GM12865 (cell line): ENCODE measurements around the gene CLEC18B.
A peak's percentile ranks its signal among the peaks of the same experiment; 100 is the strongest.
"Not testable (repeated sequence)": the region's sequence is repeated elsewhere in the genome, so short reads cannot be mapped to it uniquely, and the experiment has no call there.

Experiments
- DNase-seq: peaks from one replicate; pipeline ENCODE4 v3.0.0; 2010; ENCODE audit warnings: low read depth
- H3K4me3 ChIP-seq: 2 replicates; pipeline ENCODE4 v1.5.1; 2011; ENCODE audit warnings: mild to moderate bottlenecking, low read depth, low read length, control low read depth
- CTCF ChIP-seq: IDR thresholded peaks from 2 replicates; pipeline ENCODE4 v1.5.1; 2011; ENCODE audit warnings: low read length, control low read depth, low read depth, inconsistent platforms; ENCODE audit not compliant: insufficient read depth; ENCODE audit errors: missing control alignments

Gene CLEC18B

GRCh38 chr16:74420612-74421481 is at the start of gene CLEC18B:
Gene CLEC18B, minus strand, starts transcription at chr16:74421478. Its CDS starts 208 bp downstream, at chr16:74421270.
- H3K4me3 ChIP-seq, DNase-seq: not testable (repeated sequence)

- H3K4me3 ChIP-seq: no peak overlapping the region
- TF ChIP-seq CTCF: no peak
- peak; percentile 38 for DNase-seq
These were observed 48.7 kb upstream of the CLEC18B start for GRCh38 chr16:74469946-74470478.

GRCh38 chr16:74468807-74469525 is 47.7 kb upstream of the CLEC18B start:
- DNase-seq: no peak
- no peak overlapping the region for H3K4me3 ChIP-seq

GRCh38 chr16:74466872-74467271 is 45.6 kb upstream of the CLEC18B start:
- H3K4me3 ChIP-seq: no peak overlapping the region
- DNase-seq: peak; percentile 71
- no peak for TF ChIP-seq CTCF

More at GRCh38 chr16:74468807-74469525, 47.7 kb upstream of the CLEC18B start:
- no peak for TF ChIP-seq CTCF

GRCh38 chr16:74465851-74466685 is 44.8 kb upstream of the CLEC18B start:
- no peak for DNase-seq
- no peak for TF ChIP-seq CTCF
- H3K4me3 ChIP-seq: no peak overlapping the region

- no peak for TF ChIP-seq CTCF
- no peak for DNase-seq
- no peak overlapping the region for H3K4me3 ChIP-seq
These were observed 44.0 kb upstream of the CLEC18B start for GRCh38 chr16:74465281-74465680.
